A549 (cell line): ENCODE results near the gene PFDN2. TPM values are rescaled to one million over a fixed set of nuclear protein-coding genes. Genes with fewer than 3 reads are reported as not detected.
A peak's percentile ranks its signal among the peaks of the same experiment; 100 is the strongest.

Source experiments
- ATAC-seq, 2 experiments: fragments of 200-7000 bp in 1 of 2; fragments of >200 bp in 1 of 2; cut with Nextera tagmentation in 1 of 2; cut with Tn5 transposase in 1 of 2; 3 replicates each; pipeline versions ENCODE4 v1.8.0 to v1.9.1; 2018 to 2020; ENCODE audit warnings: mild to moderate bottlenecking in 1 of 2, moderate library complexity in 1 of 2
- CTCF ChIA-PET: fragments of 300-600 bp; sonication (Branson Sonifier 250); formaldehyde crosslinking; extraction: SDS; loops from one replicate; lab custom pipeline; 2021; ENCODE audit warnings: antibody characterized with exemption, inconsistent platforms; lab: Yijun Ruan, JAX
- POLR2A ChIA-PET: fragments of 350-600 bp; formaldehyde crosslinking; extraction: SDS; loops from one replicate; lab custom pipeline; 2021; ENCODE audit warnings: antibody characterized with exemption, inconsistent platforms; lab: Yijun Ruan, JAX
- DNase-seq, 2 experiments: peaks; one replicate each; pipeline versions ENCODE4 v3.0.0 to v3.0.0-alpha.2; 2011 to 2016; ENCODE audit warnings: low read depth in 1 of 2, low spot score in 1 of 2
- FAIRE-seq: peaks from 2 replicates; lab custom pipeline; 2011; peaks lifted over from hg19 to GRCh38; lab: Jason Lieb, UNC
- H3K27ac ChIP-seq, 2 experiments: fragments of >200 bp; sonication (Bioruptor Twin); formaldehyde crosslinking; 3 replicates each; pipeline ENCODE4 v1.5.1; 2016 to 2017
- H3K4me1 ChIP-seq: fragments of >200 bp; sonication (Bioruptor Twin); formaldehyde crosslinking; 3 replicates; pipeline ENCODE4 v1.6.1; 2016
- H3K4me2 ChIP-seq: fragments of >200 bp; sonication (Bioruptor Twin); formaldehyde crosslinking; 3 replicates; pipeline ENCODE4 v1.6.1; 2016
- H3K4me3 ChIP-seq: fragments of >200 bp; sonication (Bioruptor Twin); formaldehyde crosslinking; 3 replicates; pipeline ENCODE4 v1.5.1; 2016
- H3K9me3 ChIP-seq: fragments of >200 bp; sonication (Bioruptor Twin); formaldehyde crosslinking; 3 replicates; pipeline ENCODE4 v1.6.1; 2016
- CEBPB ChIP-seq, 2 experiments: fragments of >200 bp in 1 of 2; sonication (Bioruptor Twin) in 1 of 2; formaldehyde crosslinking in 1 of 2; IDR thresholded peaks; 2 replicates each; pipeline ENCODE4 v1.6.1; 2012 to 2016
- CHD2 ChIP-seq: fragments of 150-350 bp; IDR thresholded peaks from 2 replicates; pipeline ENCODE4 v1.6.1; 2014; ENCODE audit warnings: low read length; ENCODE audit not compliant: partially characterized antibody
- CHD4 ChIP-seq: fragments of 200-600 bp; sonication (generic); IDR thresholded peaks from 2 replicates; pipeline ENCODE4 v1.6.1; 2016; ENCODE audit warnings: antibody characterized with exemption, mild to moderate bottlenecking, borderline replicate concordance
- EHF ChIP-seq: fragments of 250-450 bp; sonication (Bioruptor Pico); IDR thresholded peaks from 2 replicates; pipeline ENCODE4 v1.5.0; 2020; ENCODE audit warnings: mild to moderate bottlenecking
- ESRRA ChIP-seq: fragments of 150-350 bp; IDR thresholded peaks from 2 replicates; pipeline ENCODE4 v1.6.1; 2014; ENCODE audit warnings: mild to moderate bottlenecking, low read length, borderline replicate concordance
- FOSL2 ChIP-seq, 2 experiments: fragments of 450-650 bp in 1 of 2; fragments of >200 bp in 1 of 2; sonication (Bioruptor Twin) in 1 of 2; formaldehyde crosslinking; IDR thresholded peaks; 2 replicates each; pipeline versions ENCODE4 v1.5.0 to v1.6.1; 2016 to 2020; ENCODE audit warnings: mild to moderate bottlenecking in 1 of 2, moderate library complexity in 1 of 2
- HDAC2 ChIP-seq: fragments of 200-600 bp; sonication (generic); IDR thresholded peaks from 2 replicates; pipeline ENCODE4 v1.6.1; 2016
- HES2 ChIP-seq: fragments of >200 bp; sonication (Bioruptor Twin); formaldehyde crosslinking; IDR thresholded peaks from 2 replicates; pipeline ENCODE4 v1.6.1; 2016
- HOXB5 ChIP-seq: fragments of 250-450 bp; sonication (Bioruptor Pico); IDR thresholded peaks from 2 replicates; pipeline ENCODE4 v1.5.0; 2020; ENCODE audit warnings: mild to moderate bottlenecking, moderate library complexity
- JUN ChIP-seq, 2 experiments: fragments of >200 bp; sonication (Bioruptor Twin); formaldehyde crosslinking; IDR thresholded peaks; 2 replicates in 1 of 2; 3 replicates in 1 of 2; pipeline ENCODE4 v1.6.1; 2016 to 2017
- KDM1A ChIP-seq: fragments of 200-600 bp; sonication (generic); IDR thresholded peaks from 2 replicates; pipeline ENCODE4 v1.6.1; 2016; ENCODE audit warnings: low read depth, mild to moderate bottlenecking
- MAZ ChIP-seq: fragments of 150-350 bp; IDR thresholded peaks from 2 replicates; pipeline ENCODE4 v1.6.1; 2014; ENCODE audit warnings: antibody characterized with exemption, low read depth, low read length, borderline replicate concordance
- MYC ChIP-seq: IDR thresholded peaks from 2 replicates; pipeline ENCODE4 v1.6.1; 2012; ENCODE audit warnings: mild to moderate bottlenecking, inconsistent platforms, low read length, improper control_type of control experiment, borderline replicate concordance
- NFE2L2 ChIP-seq: fragments of 150-350 bp; conservative IDR thresholded peaks from 2 replicates; pipeline ENCODE4 v1.6.1; 2014; ENCODE audit warnings: low read length
- NR3C1 ChIP-seq: fragments of >200 bp; sonication (Bioruptor Twin); formaldehyde crosslinking; IDR thresholded peaks from 3 replicates; pipeline ENCODE4 v1.6.1; 2017
- POLR2A ChIP-seq: IDR thresholded peaks from 2 replicates; pipeline ENCODE4 v1.6.1; 2012; ENCODE audit warnings: mild to moderate bottlenecking, low read length
- RARB ChIP-seq: fragments of 250-450 bp; sonication (Bioruptor Pico); IDR thresholded peaks from 2 replicates; pipeline ENCODE4 v1.8.0; 2021; ENCODE audit warnings: mild to moderate bottlenecking, moderate library complexity
- RNF2 ChIP-seq: fragments of 200-600 bp; sonication (generic); IDR thresholded peaks from 2 replicates; pipeline ENCODE4 v1.6.1; 2016; ENCODE audit warnings: low read depth, mild to moderate bottlenecking, antibody characterized with exemption, moderate library complexity, borderline replicate concordance
- SMC3 ChIP-seq: fragments of >200 bp; sonication (Bioruptor Twin); formaldehyde crosslinking; IDR thresholded peaks from 3 replicates; pipeline ENCODE4 v1.6.1; 2018; ENCODE audit warnings: inconsistent platforms
- SREBF2 ChIP-seq: fragments of 450-650 bp; IDR thresholded peaks from 2 replicates; pipeline ENCODE4 v1.6.1; 2014; ENCODE audit warnings: mild to moderate bottlenecking, moderate library complexity
- TFCP2L1 ChIP-seq: fragments of 250-450 bp; sonication (Bioruptor Pico); IDR thresholded peaks from 2 replicates; pipeline ENCODE4 v1.5.0; 2021; ENCODE audit warnings: mild to moderate bottlenecking
- ZC3H11A ChIP-seq: fragments of 450-650 bp; IDR thresholded peaks from 2 replicates; pipeline ENCODE4 v1.6.1; 2014; ENCODE audit warnings: antibody characterized with exemption, mild to moderate bottlenecking
- ZFP36 ChIP-seq: fragments of 450-650 bp; IDR thresholded peaks from 2 replicates; pipeline ENCODE4 v1.6.1; 2014; ENCODE audit warnings: borderline replicate concordance; ENCODE audit not compliant: partially characterized antibody
- ZSCAN20 ChIP-seq: fragments of 250-450 bp; sonication (Bioruptor Pico); IDR thresholded peaks from 2 replicates; pipeline ENCODE4 v1.8.0; 2022; ENCODE audit warnings: mild to moderate bottlenecking, moderate library complexity
- WGBS: methylation state at CpG from one replicate; pipeline ENCODE4 v1.1.6; 2017; ENCODE audit errors: missing lambda C conversion rate; 5-methylcytosine and 5-hydroxymethylcytosine counted together
- polyA plus RNA-seq, 4 experiments: library from polyadenylated mRNA; depleted of rRNA in 3 of 4; stranded (reverse); fragments of >200 nt; fragmentation: RNase III in 1 of 4; extraction: RNeasy Plus Mini Kit Qiagen cat#74134 plus additional on column Dnase treatment in 1 of 4; gene quantifications; 2 replicates in 3 of 4; 3 replicates in 1 of 4; pipeline ENCODE4 v1.2.3, GENCODE V29; 2011 to 2017
- TF ChIP-seq, protein P1 (sequence below): fragments of 250-450 bp; sonication (Bioruptor Pico); IDR thresholded peaks from 2 replicates; pipeline ENCODE4 v1.5.0; 2020; ENCODE audit warnings: low read depth, mild to moderate bottlenecking, moderate library complexity
- TF ChIP-seq, protein P2 (sequence below): IDR thresholded peaks from 2 replicates; pipeline ENCODE4 v1.6.1; 2012; ENCODE audit warnings: low read depth, borderline replicate concordance
- TF ChIP-seq, protein P3 (sequence below): IDR thresholded peaks from 2 replicates; pipeline ENCODE4 v1.6.1; 2012

The PFDN2 gene
- polyA plus RNA-seq, 2 of the 4 experiments (the other 2 are of a cell fraction), result 179 to 187 TPM

DNA sequence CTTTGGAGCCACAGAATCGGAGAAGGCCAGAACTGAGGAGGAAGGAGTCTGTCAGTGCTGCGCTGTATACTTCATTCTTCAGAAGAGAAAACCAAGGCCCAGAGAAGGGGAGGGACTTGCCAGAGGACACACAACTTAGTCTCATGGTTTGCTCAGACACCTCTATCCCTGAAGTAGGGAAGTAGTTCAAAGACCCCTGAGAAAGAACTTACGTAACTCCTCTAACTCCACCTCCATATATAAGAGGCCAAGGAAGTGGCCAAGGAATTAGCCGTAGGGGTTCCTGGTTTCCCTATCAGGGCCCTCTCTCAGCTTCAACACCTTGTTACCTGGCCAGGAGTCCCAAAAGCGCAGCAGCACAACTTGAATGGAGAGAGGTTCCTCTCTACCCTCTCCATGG, 27.9 kb downstream of the PFDN2 start:
- no peak for TF ChIP-seq SMC3
- no peak for TF ChIP-seq ZC3H11A
- no peak for TF ChIP-seq JUN (IDR thresholded peaks at IDR 0.05)
- TF ChIP-seq ZSCAN20 (CRISPR knock-in tag), result no peak
- no peak for TF ChIP-seq CHD4
- no peak for TF ChIP-seq NFE2L2
- TF ChIP-seq KDM1A, result no peak
- TF ChIP-seq, protein P1, sequence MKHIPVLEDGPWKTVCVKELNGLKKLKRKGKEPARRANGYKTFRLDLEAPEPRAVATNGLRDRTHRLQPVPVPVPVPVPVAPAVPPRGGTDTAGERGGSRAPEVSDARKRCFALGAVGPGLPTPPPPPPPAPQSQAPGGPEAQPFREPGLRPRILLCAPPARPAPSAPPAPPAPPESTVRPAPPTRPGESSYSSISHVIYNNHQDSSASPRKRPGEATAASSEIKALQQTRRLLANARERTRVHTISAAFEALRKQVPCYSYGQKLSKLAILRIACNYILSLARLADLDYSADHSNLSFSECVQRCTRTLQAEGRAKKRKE (CRISPR knock-in tag), result no peak
- no peak for TF ChIP-seq RNF2
- no peak for TF ChIP-seq ZFP36
- Histone ChIP-seq H3K9me3 (no peaks in the 10 kb centered on the region), H3K4me2 (no peak overlapping the region), H3K4me3 (no peak overlapping the region), H3K4me1 (peaks cover 45% of the 10 kb centered on the region), H3K27ac (peak overlapping the region in 1 of 2 experiments; percentile 1; a peak in 1 of 6 replicates)
- FAIRE-seq, result no peak
- CTCF ChIA-PET, result interaction anchor here (1.1 to 12.7 kb wide), 4 partner anchors 7 to 75 kb away, joined by 3 to 167 read pairs (median 40); partner anchors contain the start of genes ARHGAP30 and KLHDC9
- POLR2A ChIA-PET, result no interaction called here
- 93% methylated on average over 5 of the region's 5 CpGs for WGBS
- DNase-seq, result no peak
- no peak for ATAC-seq

DNA sequence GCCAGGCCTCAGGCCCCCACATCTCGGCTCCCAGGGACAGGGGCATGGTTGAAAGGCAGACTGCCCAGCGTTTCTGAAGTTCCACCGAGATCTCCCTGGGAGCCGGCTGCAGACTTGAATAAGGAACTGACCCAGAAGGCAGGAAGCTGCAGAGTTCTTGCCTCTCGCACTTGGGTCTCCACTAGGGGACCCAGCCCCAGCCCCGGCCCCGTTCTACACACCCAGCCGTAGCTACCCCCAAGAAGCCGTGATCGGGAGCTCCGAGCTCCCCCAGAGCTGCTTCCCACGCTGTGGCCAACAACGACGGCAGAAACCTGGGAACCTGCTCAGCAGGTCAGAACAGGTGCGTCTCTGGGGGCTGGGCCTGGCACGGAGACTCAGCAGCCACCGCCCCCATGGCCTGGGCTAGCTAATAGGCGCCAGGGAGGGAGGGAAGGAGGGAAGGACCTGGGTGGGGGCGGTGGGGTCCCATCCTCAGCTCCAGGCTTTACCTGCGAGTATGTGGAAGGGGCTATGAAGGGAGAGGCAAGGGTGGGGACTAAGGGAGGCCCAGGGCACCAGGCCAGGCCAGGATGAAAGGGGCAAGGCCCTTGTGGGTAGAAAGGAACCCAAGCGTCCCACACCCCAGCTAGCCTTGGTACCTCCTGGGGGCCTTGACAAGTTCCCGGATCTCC, 28.4 kb downstream of the PFDN2 start, which contains the start of gene NECTIN4:
NECTIN4 (minus strand) TSS at position 308 of the 674 bp plus-strand sequence; CDS start at position 46, 262 bp downstream.
- ChIA-PET CTCF (interaction anchor here (0.6 to 12.7 kb wide), 5 partner anchors 8 to 219 kb away, joined by 3 to 167 read pairs (median 5); partner anchors contain the start of genes ARHGAP30 and KLHDC9), POLR2A (no interaction called here)
- ATAC-seq (no peak), DNase-seq (no peak), FAIRE-seq (no peak)
- Histone ChIP-seq H3K4me2 (no peak within 1 kb of the TSS), H3K27ac (peak within 1 kb of the TSS; percentile 62 to 78), H3K9me3 (no peaks in the 10 kb centered on the region), H3K4me3 (no peak within 1 kb of the TSS), H3K4me1 (peaks cover 51% of the 10 kb centered on the region)
- 91% methylated on average over 19 of the region's 22 CpGs for WGBS
- TF ChIP-seq CEBPB (IDR thresholded peaks at IDR 0.05) (no peak), TFCP2L1 (CRISPR knock-in tag) (no peak), MYC (no peak), HDAC2 (no peak), MAZ (no peak)

- DNase-seq (no peak), ATAC-seq (peak; percentile 41 to 44; a peak in 5 of 6 replicates), FAIRE-seq (no peak)
- POLR2A ChIA-PET, result interaction anchor here (0.6 kb wide), 1 partner anchor 17 kb away, joined by 3 read pairs; no protein-coding TSS in a partner anchor
- no peak overlapping the region for H3K4me2 ChIP-seq
- H3K4me3 ChIP-seq, result no peak overlapping the region
- TF ChIP-seq HOXB5 (CRISPR knock-in tag) (no peak), FOSL2 (IDR thresholded peaks at IDR 0.05) (no peak), FOSL2 (CRISPR knock-in tag; IDR thresholded peaks at IDR 0.05) (0 out of 2 replicates have a peak, but pooled peaks have one; percentile 19)
- H3K27ac ChIP-seq, result peak overlapping the region; percentile 62 to 78
- WGBS, result 54% methylated on average over 3 of the region's 3 CpGs
- CTCF ChIA-PET, result interaction anchor here (0.6 to 12.7 kb wide), 4 partner anchors 8 to 219 kb away, joined by 3 to 167 read pairs (median 39); partner anchors contain the start of genes ARHGAP30, KLHDC9 and USF1
- no peaks in the 10 kb centered on the region for H3K9me3 ChIP-seq
- peaks cover 58% of the 10 kb centered on the region for H3K4me1 ChIP-seq
Observed at GRCh38 chr1:161088587-161089110, 29.2 kb downstream of the PFDN2 start.

DNA sequence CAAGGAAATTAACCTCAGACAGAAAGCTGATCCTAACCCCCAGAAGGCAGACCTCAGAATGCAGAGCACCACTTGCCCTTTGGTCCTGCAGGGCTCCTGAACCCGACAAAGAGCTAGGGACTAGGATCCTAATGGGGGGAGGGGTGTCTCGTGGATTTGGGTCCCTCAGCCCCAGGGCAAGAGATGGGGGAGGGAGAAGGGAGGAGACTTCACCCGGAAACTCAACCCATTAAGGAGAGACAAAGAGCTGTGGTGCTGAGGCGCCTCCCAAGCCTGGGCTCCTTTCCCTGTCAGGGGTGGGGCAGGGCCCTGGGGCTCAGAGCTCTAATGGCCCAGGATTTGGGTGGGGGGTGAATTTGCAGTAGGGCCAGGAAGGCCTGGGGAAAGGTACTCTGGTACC, 31.4 kb downstream of the PFDN2 start:
- DNase-seq (no peak), FAIRE-seq (no peak), ATAC-seq (no peak)
- Histone ChIP-seq H3K4me3 (no peak overlapping the region), H3K27ac (peak overlapping the region; percentile 88; a peak in 5 of 6 replicates), H3K4me2 (no peak overlapping the region), H3K9me3 (no peaks in the 10 kb centered on the region), H3K4me1 (peaks cover 61% of the 10 kb centered on the region)
- 54% methylated on average over 3 of the region's 4 CpGs for WGBS
- POLR2A ChIA-PET, result no interaction called here
- TF ChIP-seq, protein P2, sequence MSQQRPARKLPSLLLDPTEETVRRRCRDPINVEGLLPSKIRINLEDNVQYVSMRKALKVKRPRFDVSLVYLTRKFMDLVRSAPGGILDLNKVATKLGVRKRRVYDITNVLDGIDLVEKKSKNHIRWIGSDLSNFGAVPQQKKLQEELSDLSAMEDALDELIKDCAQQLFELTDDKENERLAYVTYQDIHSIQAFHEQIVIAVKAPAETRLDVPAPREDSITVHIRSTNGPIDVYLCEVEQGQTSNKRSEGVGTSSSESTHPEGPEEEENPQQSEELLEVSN, result no peak
- no peak for TF ChIP-seq MAZ
- TF ChIP-seq, protein P3, sequence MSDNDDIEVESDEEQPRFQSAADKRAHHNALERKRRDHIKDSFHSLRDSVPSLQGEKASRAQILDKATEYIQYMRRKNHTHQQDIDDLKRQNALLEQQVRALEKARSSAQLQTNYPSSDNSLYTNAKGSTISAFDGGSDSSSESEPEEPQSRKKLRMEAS, result no peak
- no peak for TF ChIP-seq SREBF2
- no peak for TF ChIP-seq ESRRA
- TF ChIP-seq RARB (CRISPR knock-in tag), result no peak
- no peak for TF ChIP-seq HES2
- TF ChIP-seq NR3C1, result no peak
- no peak for TF ChIP-seq POLR2A
- TF ChIP-seq ZFP36, result no peak
- no peak for TF ChIP-seq NFE2L2
- TF ChIP-seq CHD2, result no peak
- TF ChIP-seq, protein P1 (CRISPR knock-in tag), result no peak
- no peak for TF ChIP-seq EHF (CRISPR knock-in tag)
- CTCF ChIA-PET, result interaction anchor here (0.9 to 12.7 kb wide), 7 partner anchors 11 to 93 kb away, joined by 3 to 167 read pairs (median 4); partner anchors contain the start of genes ARHGAP30 and KLHDC9
